ENCODE data around the gene GPM6B.
A peak's percentile ranks its signal among the peaks of the same experiment; 100 is the strongest.
"Not testable (repeated sequence)": the region's sequence is repeated elsewhere in the genome, so short reads cannot be mapped to it uniquely, and the experiment has no call there.

The GPM6B gene

DNA sequence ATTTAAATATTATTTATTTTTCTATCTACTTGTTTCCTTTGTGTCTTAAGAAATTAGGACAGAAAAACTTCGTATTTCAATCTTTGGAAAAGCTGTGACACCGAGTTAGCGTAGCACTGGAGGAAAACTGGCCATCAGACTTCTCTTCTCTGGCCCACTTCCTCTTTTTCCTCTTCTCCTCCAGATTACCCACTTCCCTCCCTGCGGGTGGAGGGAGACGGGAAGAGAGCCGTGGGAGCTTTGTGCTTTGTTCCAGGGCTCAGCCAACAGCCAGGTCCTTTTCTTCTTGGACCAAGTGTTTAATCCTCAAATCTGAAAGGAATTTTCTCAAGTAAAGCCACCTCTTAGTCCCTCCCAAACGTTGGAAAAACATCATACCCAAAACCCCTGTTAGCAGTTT, 52.6 kb downstream of the GPM6B start:
- no peak for DNase-seq (ENCODE audit: low read depth)

DNA sequence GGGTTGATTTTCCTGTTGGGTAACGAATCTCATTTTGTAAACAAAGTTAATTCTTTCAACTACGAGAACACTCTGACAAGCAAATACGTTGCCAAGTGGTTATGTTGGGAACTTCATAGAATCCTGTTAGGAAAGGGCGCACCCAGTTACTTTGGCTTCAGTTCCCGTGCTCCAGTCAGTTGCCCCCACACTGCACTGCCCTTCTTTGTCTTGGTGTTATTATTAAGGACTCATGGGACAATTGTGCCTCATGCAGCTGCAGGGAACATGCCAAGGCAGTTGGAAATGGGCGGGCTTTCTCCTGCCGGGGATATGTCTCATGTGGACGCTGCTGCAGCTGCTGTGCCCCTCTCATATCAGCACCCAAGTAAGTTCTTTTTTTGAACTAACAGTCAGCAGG, 53.4 kb downstream of the GPM6B start:
- no peak for DNase-seq (ENCODE audit: low read depth)

DNA sequence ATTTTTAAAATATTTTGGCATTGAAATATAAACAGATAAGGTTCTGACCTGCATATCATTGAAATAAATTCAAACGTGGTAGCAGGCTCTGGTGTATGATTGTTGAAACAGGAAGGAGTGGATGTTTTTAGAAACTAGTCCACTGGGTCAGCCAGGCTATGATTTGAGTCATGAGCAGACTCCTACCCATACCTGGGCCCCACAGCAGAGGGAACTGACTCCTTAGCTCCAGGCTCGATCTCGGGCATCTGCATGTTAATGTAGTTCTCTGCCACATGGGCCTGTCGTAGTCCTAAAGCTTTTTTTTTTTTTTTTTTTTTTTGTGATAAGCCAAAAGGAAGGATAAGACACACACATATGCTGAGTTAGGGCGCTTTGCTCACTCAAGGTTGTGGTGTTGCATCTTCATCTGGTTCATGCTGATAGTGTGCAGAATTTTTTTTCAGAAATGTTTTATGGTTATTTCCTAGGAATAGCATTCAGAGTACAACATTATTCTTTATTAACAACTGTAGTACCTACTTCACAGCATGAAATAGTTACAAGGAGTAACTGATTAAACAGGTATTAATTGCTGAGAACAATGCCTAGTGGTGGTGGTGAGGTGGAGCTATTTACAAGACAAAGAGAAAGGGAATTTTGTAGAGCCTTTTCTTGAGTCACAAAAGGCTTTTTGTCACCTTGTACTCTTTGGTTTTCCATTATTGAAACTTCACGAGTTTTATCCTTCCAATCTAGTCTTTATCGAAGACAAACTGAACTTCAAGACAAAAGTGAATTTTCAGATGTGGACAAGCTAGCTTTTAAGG, 55.1 kb downstream of the GPM6B start:
- no peak for DNase-seq (ENCODE audit: low read depth)

DNA sequence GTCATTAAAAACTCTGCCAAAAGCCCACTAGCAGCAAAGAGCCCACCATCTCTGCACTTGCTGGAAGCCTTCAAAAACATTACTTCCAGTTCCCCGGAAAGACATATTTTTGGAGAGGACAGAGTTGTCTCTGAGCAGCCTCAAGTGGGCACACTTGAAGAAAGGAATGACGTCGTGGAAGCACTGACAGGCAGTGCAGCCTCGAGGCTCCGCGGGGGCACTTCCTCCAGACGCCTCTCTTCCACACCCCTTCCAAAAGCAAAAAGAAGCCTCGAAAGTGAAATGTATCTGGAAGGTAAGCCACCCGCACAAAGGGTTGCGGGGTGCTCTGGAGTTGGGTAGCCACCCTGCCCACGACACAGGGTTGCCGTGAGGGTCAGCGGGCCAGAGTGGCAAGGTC, 56.5 kb downstream of the GPM6B start:
- no peak for DNase-seq (ENCODE audit: low read depth)

DNA sequence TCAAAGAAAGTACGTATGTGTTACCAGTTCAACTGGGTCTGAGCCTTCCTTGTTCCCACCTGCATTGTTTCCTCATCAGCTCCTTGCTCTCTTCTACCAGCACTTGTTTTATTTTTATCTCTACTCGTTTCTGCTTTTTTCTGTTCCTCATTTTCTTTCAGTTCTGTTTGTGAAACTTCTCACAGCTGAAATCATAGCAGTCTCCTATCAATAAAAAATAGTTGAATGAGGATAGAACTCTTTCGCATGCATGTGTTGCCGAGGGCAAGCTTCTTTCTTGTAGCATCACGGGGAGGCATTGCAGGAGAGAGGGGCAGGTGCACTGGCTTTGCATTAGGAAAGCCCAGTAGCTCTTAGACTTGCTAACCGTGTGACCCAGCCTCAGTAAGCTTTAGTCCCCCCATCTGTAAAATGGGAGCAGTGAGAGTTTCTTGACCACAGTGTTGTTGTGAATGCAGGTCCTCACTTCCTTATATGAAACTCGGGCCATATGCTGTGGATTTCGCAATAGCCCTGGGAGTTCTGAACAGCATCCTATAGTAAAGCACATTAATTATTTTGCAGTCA, 57.7 kb downstream of the GPM6B start:
- DNase-seq (ENCODE audit: low read depth) = no peak

DNA sequence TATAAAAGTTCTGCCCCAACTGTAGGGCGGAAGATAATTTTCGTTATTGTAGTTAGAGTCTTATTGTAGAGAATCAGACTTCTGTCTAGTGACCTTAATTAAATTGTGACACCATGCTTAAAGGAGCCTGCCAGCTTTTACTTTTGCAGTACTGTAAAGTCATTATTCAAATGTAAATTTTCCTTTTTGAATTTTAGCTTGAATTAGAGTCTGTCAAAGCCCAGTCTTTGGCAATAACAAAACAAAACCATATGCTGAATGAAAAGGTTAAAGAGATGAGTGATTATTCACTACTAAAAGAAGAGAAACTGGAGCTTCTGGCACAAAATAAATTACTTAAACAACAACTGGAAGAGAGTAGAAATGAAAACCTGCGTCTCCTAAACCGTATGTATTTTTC, 60.5 kb downstream of the GPM6B start:
- DNase-seq (ENCODE audit: low read depth) = no peak

DNA sequence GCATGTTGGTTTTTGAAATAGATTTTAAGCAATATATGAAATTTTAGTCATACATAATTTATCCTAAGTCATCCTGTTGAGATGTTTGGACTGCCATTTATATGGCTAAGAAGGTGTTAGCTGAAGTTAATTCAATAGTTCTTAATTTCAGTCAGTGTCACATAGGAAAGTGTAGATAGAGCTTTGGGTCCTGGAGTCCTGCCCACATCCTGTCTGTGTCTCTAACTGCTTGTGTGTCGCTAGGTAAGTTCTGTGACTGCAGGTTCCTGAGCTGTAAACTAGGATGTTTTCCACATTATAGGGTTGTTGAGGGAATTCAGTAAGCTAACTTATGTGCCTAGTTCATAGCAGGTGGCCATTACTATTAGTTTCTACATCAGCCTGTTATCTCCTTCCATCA, 61.6 kb downstream of the GPM6B start:
- no peak for DNase-seq (ENCODE audit: low read depth)

DNA sequence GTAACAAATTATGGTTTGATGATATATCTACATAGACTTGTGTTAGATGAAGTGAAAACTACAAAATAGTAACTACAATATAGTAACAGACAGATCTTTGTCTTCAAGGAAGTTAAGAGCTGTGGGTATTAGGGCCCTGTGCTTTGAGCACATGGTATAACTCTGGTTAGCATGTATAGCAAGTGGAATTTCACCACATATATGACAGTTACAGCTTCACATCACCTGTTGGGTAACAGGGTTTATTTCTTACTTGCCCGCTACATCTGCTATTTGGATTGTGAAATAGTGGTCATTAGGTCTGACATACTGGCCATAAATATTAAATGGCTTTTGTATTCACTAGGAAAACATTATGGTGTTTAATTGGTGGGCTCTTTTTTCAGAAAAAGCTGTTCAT, 62.1 kb downstream of the GPM6B start:
- DNase-seq (ENCODE audit: low read depth) = no peak

DNA sequence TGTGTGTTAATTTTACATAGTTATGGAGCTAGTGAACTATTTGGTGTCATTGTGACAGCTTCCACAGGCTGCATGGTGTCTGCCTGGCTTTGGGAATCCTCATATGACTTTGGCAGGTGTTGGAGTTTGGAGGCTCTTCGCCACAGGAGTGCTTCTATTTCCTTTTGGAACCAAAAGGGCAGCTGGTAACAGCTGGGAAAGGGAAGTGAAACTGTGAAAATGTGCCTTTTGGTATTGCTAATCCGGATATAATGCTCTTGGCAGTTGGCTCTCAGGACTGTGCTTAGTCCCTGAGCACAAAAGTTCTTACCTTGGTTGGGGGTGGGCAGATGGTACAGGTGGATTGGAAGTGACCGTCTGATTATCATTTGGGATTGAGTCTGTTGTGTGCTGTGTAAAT, 64.2 kb downstream of the GPM6B start:
- no peak for DNase-seq (ENCODE audit: low read depth)

DNA sequence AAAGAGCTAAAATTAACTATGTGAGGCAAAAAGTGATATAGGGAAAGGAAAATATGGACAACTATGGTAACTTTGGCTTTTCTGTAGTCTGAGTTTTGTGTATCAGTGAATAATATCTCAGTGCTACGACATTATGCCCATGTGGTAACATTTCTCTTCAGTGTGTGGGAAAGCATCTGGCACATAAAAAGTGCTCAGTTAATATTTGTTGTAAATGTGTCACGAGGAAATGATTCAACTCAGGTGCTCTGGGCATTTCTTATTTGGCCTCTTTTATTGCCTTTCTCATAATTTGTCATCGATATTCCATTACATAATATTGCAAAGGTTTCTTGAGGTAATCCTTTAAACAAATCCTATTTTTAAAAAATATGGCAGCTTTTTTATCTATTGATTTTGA, 64.8 kb downstream of the GPM6B start:
- no peak for DNase-seq (ENCODE audit: low read depth)

DNA sequence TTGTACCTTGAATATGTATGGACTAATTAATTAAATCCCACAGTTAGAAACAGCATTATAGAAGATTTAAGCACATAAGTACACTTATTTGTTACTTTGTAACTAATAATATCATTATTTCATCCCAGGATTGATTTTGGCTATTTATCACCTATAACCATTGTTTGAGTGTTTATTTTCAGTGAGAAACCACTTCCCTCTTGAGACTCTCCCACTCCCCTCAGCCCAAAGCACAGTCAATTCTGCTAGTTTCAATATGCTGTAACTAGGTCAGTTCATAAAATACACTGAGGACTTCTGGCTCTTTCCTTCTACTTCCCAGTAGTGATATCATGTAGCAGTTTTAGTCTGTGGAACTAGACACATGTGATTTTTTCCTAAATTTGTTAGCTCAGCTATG, 66.1 kb downstream of the GPM6B start:
- no peak for DNase-seq (ENCODE audit: low read depth)

DNA sequence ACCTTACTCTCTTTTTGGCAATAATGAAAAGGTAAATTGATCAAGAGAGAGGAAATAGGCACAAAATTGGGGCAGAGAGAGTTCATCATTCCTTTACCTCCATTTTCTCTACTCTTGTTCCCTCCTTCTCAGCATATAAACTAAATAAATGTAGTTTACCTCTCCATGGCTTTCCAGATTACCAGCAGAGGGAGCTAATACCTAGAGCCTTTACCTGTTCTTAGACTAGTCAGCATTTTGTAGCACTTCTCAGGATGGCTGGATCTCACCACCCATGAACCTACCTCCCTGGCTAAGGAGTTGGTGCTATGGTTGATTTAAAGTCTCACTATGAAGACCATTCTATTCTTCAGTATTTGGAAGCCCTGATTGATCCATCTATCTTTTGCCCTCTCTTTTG, 66.7 kb downstream of the GPM6B start:
- DNase-seq (ENCODE audit: low read depth) = no peak

DNA sequence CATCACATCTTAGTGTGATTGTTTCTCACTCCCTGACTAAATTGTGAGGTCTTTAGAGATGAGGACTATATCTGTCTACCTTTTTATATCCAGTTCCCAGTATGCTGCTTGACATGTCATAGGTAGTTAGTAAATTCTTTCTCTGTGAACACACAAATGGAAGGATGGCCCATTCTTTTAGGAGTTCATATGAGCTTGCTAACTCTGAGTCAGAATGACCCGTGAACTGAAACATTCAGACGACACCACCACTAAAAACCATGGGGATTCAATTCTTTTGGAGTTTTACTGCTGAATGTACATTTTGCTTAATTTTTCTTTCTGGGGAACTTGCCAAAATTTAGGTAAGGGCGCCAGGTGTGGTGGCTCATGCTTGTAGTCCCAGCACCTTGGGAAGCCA, 68.4 kb downstream of the GPM6B start:
- DNase-seq (ENCODE audit: low read depth) = no peak

DNA sequence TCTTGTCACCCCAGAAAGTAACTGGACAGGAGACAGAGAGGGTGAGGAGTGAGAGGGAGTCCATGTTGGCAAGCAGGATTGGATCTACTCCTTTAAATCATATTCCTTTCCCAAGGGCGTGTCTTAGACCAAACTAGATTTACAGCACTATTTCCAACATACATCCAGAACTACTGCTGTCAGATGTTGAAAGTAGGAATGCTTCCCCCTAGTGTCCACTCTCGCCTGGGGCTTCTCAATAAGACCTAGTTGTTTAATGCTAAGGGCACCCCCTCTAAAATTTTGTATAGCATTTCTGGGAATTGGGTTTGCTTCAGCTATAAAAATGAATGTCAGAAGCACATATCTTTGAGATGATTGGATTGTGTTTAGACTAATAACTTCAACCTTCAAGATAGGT, 69.1 kb downstream of the GPM6B start:
- no peak for DNase-seq (ENCODE audit: low read depth)

DNA sequence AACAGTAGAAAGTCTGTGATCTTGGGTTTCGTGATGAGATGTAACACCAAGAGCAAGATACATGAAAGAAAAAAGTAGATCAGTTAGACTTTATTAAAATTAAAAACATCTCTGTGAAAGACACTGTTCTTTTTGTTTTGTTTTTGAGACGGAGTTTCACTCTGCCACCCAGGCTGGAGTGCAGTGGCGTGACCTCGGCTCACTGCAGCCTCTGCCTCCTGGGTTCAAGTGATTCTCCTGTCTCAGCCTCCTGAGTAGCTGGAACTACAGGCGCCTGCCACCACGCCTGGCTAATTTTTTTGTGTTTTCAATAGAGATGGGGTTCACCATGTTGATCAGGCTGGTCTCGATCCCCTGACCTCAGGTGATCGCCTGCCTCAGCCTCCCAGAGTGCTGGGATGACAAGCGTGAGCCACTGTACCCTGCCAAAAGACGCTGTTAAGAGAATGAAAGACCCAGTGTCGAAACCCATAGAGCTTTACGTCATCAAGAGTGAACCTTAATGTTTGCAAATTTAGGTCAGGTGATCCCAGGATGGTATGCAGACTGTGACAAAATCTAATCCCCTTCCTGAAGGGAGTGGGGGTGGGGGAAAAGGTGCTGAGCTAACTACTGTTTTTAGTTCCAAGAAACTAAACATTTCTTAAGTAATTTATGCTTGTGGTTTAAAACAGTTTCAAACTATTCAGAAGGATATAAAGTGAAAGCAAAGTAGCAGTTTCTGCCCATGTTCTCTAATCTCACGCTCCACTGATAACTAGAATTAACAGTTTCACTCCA, 74.3 kb downstream of the GPM6B start:
- DNase-seq (ENCODE audit: low read depth) = no peak

DNA sequence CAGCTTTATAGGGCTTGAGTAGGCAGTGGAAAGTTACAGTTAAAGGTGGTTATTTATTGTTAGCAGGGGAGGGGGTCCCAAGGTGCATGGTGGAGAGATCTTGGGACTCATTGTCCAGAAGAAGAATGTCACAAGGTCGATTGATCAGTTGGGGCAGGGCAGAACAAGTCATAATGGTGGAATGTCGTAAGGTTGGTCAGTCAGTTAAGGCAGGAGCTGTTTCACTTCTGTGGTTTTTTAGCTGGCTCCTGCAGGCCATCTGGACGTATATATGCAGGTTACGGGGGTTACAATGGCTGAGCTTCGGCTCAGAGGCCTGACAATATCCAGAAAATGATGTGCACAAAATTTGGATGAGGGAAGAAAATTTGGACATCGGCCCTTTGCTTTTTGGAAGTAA, 75.2 kb downstream of the GPM6B start:
- no peak for DNase-seq (ENCODE audit: low read depth)

DNA sequence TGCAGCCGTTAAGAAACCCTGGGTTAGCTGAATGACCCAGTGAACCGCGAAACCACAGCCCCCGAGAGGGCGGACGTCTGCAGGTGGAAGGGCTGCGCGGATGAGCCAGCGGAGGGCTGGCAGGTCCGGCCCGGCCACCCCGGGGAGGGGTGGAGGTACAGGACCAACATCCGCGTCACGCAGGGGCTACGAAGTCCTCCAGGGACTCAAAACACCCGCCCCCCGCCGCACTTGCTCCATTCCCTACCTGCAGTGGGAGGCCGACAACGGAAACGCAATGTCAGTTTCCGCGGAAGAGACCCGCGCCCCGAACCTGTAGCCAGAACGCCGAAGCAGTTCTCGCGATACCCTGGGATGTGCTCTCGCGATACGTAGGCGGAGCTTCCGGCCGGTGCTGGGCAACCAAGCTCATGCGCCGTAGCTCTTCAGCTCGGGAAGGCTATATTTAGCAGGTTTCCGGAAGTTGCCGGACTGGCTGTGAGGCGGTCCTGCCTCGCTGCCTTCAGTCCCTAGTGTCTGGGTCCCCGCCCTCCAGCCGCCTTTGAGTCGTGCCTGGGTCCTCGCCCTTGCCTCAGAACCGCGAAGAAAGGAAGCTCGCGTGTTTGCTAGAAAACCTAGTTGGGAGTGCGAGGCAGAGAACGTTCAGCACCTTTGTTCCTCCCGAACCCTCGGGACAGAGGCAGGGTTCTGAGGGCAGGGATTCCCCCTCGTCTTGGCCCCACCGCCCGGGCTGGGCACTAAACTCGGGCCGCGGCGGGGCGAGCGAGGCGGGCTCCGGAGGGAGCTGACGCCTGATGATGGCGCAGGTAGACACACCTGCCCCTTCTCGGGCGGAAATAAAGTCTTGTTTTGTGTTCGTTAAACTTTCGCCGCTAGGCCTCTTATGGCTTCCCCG, 82.4 kb downstream of the GPM6B start, which contains the start of the genes OFD1 and TRAPPC2:
Gene OFD1 (plus strand): TSS at position 471 of the 895 bp plus-strand sequence. CDS start 324 bp downstream, at position 795.
Gene TRAPPC2 (minus strand): TSS at position 343 of the 895 bp plus-strand sequence. CDS start 14,657 bp downstream, outside the sequence.
- peak; percentile 77 for DNase-seq (ENCODE audit: low read depth)

DNA sequence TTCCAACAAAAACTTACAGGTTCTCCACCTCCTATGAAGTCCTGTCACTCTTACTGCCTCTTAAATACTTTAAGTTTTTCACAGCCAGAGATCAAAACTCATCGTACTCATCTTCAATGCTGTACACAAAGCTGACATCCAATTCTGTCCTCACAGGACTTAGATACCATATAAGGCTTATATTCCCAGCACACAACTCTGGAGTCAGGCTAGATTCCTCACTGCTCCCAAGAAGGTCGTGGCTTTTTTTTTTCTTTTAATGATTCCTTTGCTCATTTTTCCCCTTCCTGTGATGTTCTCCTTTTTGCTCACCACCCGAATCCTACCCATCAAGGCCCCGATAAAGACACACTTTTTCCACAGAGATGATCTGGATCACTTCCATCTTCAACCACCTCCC, 83.4 kb downstream of the GPM6B start:
- DNase-seq (ENCODE audit: low read depth) = no peak

DNA sequence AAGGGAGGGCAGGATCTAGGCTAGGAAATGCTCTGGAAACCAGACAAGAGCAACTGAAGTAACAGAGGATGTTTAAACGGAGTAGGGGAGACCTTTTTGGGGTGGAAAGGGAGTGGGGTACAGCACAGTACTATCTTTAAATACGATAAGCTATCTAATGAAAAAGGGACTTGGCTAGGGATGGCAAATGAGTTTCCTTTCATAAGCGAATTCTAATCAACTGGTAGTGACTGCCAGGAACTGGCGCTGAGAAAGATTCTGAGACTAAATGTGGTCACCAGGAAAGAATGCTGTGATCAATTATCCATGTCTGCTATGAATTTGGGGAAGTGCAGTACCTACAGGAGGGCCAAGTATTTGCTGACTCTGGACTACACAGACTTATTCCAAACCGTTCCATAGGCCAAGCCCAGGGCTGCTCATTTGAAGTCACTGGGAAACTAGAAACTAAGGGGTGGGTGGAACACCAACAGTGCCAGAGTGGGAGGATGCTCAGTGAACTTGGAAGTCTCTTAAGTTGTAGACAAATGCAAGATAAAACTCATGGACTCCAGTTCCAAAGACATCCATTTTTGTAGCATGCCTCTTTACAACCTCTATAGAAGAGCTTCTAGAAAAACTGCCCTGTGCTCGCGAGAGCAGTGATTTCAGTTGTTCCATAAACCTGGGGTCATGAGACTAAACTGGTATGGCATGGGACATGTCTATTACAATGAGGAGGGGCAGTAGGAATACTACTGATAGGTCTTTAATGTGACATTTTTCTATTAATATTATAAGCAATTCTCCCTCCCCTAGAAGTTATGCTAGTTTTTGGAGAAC, 84.4 kb downstream of the GPM6B start:
- no peak for DNase-seq (ENCODE audit: low read depth)

DNA sequence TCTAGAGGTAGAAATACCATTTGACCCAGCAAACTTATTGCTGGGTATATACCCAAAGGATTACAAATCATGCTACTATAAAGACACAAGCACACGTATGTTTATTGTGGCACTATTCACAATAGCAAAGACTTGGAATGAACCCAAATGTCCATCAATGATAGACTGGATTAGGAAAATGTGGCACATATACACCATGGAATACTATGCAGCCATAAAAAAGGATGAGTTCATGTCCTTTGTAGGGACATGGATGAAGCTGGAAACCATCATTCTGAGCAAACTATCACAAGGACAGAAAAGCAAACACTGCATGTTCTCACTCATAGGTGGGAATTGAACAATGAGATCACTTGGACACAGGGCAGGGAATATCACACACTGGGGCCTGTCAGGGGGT, 86.4 kb downstream of the GPM6B start:
- DNase-seq (ENCODE audit: low read depth) = not testable (repeated sequence)

DNA sequence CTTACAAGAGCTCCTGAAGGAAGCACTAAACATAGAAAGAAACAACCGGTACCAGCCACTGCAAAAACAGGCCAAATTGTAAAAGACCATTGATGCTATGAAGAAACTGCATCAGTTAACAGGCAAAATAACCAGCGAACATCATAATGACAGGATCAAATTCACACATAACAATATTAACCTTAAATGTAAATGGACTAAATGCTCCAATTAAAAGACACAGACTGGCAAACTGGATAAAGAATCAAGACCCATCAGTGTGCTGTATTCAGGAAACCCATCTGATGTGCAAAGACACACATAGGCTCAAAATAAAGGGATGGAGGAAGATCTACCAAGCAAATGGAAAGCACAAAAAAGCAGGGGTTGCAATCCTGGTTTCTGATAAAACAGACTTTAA, 90.3 kb downstream of the GPM6B start:
- not testable (repeated sequence) for DNase-seq (ENCODE audit: low read depth)

Measured in stimulated activated CD8-positive, alpha-beta memory T cell treated with anti-CD3 and anti-CD28 coated beads, Interleukin-15, amount 100 ng/mL, for 1 hour (primary cell).